Osteocyte (in vitro differentiated cells): Measurements from ENCODE around the gene SZRD1. TPM values are rescaled to one million over a fixed set of nuclear protein-coding genes. Genes with fewer than 3 reads are reported as not detected.

Experiments
- DNase-seq: peaks from one replicate; pipeline ENCODE4 v3.0.0; 2021; ENCODE audit warnings: mixed read lengths; ENCODE audit not compliant: unreplicated experiment; ENCODE audit errors: extremely low spot score
- H3K27ac Mint-ChIP-seq: one replicate; pipeline ENCODE4 v1.8.0; 2021; ENCODE audit warnings: mild to moderate bottlenecking, mixed read lengths; ENCODE audit not compliant: unreplicated experiment
- H3K27me3 Mint-ChIP-seq: one replicate; pipeline ENCODE4 v1.8.0; 2021; ENCODE audit warnings: mixed read lengths; ENCODE audit not compliant: unreplicated experiment
- H3K36me3 Mint-ChIP-seq: one replicate; pipeline ENCODE4 v1.8.0; 2021; ENCODE audit warnings: mixed read lengths; ENCODE audit not compliant: unreplicated experiment
- H3K4me1 Mint-ChIP-seq: one replicate; pipeline ENCODE4 v1.8.0; 2021; ENCODE audit warnings: mixed read lengths; ENCODE audit not compliant: unreplicated experiment
- H3K4me3 Mint-ChIP-seq: one replicate; pipeline ENCODE4 v1.8.0; 2021; ENCODE audit warnings: mild to moderate bottlenecking, moderate library complexity, mixed read lengths; ENCODE audit not compliant: unreplicated experiment
- H3K9me3 Mint-ChIP-seq: one replicate; pipeline ENCODE4 v1.8.0; 2021; ENCODE audit warnings: mixed read lengths; ENCODE audit not compliant: unreplicated experiment
- CTCF ChIP-seq: fragments of 200-600 bp; sonication (generic); IDR thresholded peaks from 2 replicates; pipeline ENCODE4 v1.5.0; 2021; ENCODE audit warnings: antibody characterized with exemption, mild to moderate bottlenecking, moderate library complexity
- total RNA-seq: library from RNA; stranded (reverse); gene quantifications from 2 replicates; pipeline ENCODE4 v1.2.1, GENCODE V29; 2021

The SZRD1 gene
- total RNA-seq, 1 donor from 2014 or later = 141 TPM

GRCh38 chr1:16409536-16410152, 42.6 kb downstream of the SZRD1 start:
- Mint-ChIP-seq H3K4me3 (no peak overlapping the region), H3K27me3 (no peaks in the 10 kb centered on the region), H3K27ac (no peak overlapping the region), H3K9me3 (no peaks in the 10 kb centered on the region), H3K36me3 (no peaks in the 10 kb centered on the region), H3K4me1 (no peaks in the 10 kb centered on the region)
- DNase-seq = no peak
- no peak for TF ChIP-seq CTCF

- TF ChIP-seq CTCF = no peak
- Mint-ChIP-seq H3K36me3 (no peaks in the 10 kb centered on the region), H3K27me3 (no peaks in the 10 kb centered on the region), H3K4me3 (no peak overlapping the region), H3K27ac (no peak overlapping the region), H3K4me1 (no peaks in the 10 kb centered on the region), H3K9me3 (no peaks in the 10 kb centered on the region)
- DNase-seq = no peak
Measured at GRCh38 chr1:16410803-16411202, 43.8 kb downstream of the SZRD1 start.

- H3K9me3 Mint-ChIP-seq = no peaks in the 10 kb centered on the region
- H3K27ac Mint-ChIP-seq = no peak overlapping the region
- no peak overlapping the region for H3K4me3 Mint-ChIP-seq
- DNase-seq = no peak
- H3K36me3 Mint-ChIP-seq = no peaks in the 10 kb centered on the region
- no peaks in the 10 kb centered on the region for H3K27me3 Mint-ChIP-seq
- TF ChIP-seq CTCF = no peak
- no peaks in the 10 kb centered on the region for H3K4me1 Mint-ChIP-seq
Measured at GRCh38 chr1:16413191-16413590, 46.1 kb downstream of the SZRD1 start.

- H3K36me3 Mint-ChIP-seq = no peaks in the 10 kb centered on the region
- DNase-seq = no peak
- H3K27ac Mint-ChIP-seq = no peak overlapping the region
Measured at GRCh38 chr1:16418823-16419425, 51.9 kb downstream of the SZRD1 start.

More at GRCh38 chr1:16418823-16419425, 51.9 kb downstream of the SZRD1 start:
- Mint-ChIP-seq H3K4me1 (peaks cover 2% of the 10 kb centered on the region), H3K4me3 (no peak overlapping the region), H3K27me3 (peaks cover 17% of the 10 kb centered on the region), H3K9me3 (no peaks in the 10 kb centered on the region)
- no peak for TF ChIP-seq CTCF
